GM12878 (cell line): ENCODE measurements around the gene TMEM53. TPM values are rescaled to one million over a fixed set of nuclear protein-coding genes. Genes with fewer than 3 reads are reported as not detected.

Experiments used
- BCL11A ChIP-seq: IDR thresholded peaks from 2 replicates; pipeline ENCODE4 v1.6.1; 2011; ENCODE audit warnings: low read depth, low read length
- CBFB ChIP-seq: IDR thresholded peaks from 2 replicates; pipeline ENCODE4 v1.6.1; 2016; ENCODE audit warnings: antibody characterized with exemption, low read depth
- CHD4 ChIP-seq: fragments of 200-600 bp; sonication (generic); IDR thresholded peaks from 2 replicates; pipeline ENCODE4 v1.6.1; 2016; ENCODE audit warnings: mild to moderate bottlenecking
- CREB1 ChIP-seq: IDR thresholded peaks from 2 replicates; pipeline ENCODE4 v1.6.1; 2012; ENCODE audit warnings: low read depth, mild to moderate bottlenecking, inconsistent platforms
- ELK1 ChIP-seq: IDR thresholded peaks from 2 replicates; pipeline ENCODE4 v1.6.1; 2012; ENCODE audit warnings: low read depth, low read length, improper control_type of control experiment
- ETV6 ChIP-seq, 2 experiments: fragments of 450-650 bp in 1 of 2; IDR thresholded peaks in 1 of 2; conservative IDR thresholded peaks in 1 of 2; 2 replicates each; pipeline ENCODE4 v1.6.1; 2014; ENCODE audit warnings: antibody characterized with exemption in 1 of 2, borderline replicate concordance in 1 of 2, low read depth in 1 of 2, mild to moderate bottlenecking in 1 of 2, moderate library complexity in 1 of 2
- FOXM1 ChIP-seq: IDR thresholded peaks from 2 replicates; pipeline ENCODE4 v1.6.1; 2012; ENCODE audit warnings: low read depth, mild to moderate bottlenecking, inconsistent platforms, low read length, moderate library complexity
- HDAC6 ChIP-seq: fragments of 200-600 bp; sonication (generic); IDR thresholded peaks from one replicate; pipeline ENCODE4 v1.8.0; 2017; ENCODE audit warnings: antibody characterized with exemption; ENCODE audit not compliant: unreplicated experiment
- IRF5 ChIP-seq: fragments of 450-650 bp; IDR thresholded peaks from 2 replicates; pipeline ENCODE4 v1.6.1; 2017; ENCODE audit warnings: borderline replicate concordance
- MEF2B ChIP-seq: fragments of 450-650 bp; IDR thresholded peaks from 2 replicates; pipeline ENCODE4 v1.6.1; 2018; ENCODE audit warnings: mild to moderate bottlenecking, moderate library complexity; ENCODE audit not compliant: partially characterized antibody, poor library complexity, severe bottlenecking
- MXI1 ChIP-seq: fragments of 150-350 bp; IDR thresholded peaks from 2 replicates; pipeline ENCODE4 v1.6.1; 2011; ENCODE audit warnings: low read depth, mild to moderate bottlenecking, inconsistent platforms, low read length, improper control_type of control experiment
- NFXL1 ChIP-seq: fragments of 450-650 bp; IDR thresholded peaks from 2 replicates; pipeline ENCODE4 v1.6.1; 2017; ENCODE audit warnings: antibody characterized with exemption, mild to moderate bottlenecking, borderline replicate concordance
- PML ChIP-seq: IDR thresholded peaks from 2 replicates; pipeline ENCODE4 v1.6.1; 2012; ENCODE audit warnings: low read length, inconsistent platforms
- POLR2AphosphoS2 ChIP-seq: IDR thresholded peaks from 2 replicates; pipeline ENCODE4 v1.6.1; 2011; ENCODE audit warnings: low read depth, mild to moderate bottlenecking, low read length, improper control_type of control experiment, moderate library complexity
- RAD51 ChIP-seq: fragments of 450-650 bp; IDR thresholded peaks from 2 replicates; pipeline ENCODE4 v1.6.1; 2016; ENCODE audit warnings: moderate library complexity, mild to moderate bottlenecking, inconsistent platforms
- REST ChIP-seq: IDR thresholded peaks from 2 replicates; pipeline ENCODE4 v1.6.1; 2012; ENCODE audit warnings: mild to moderate bottlenecking, low read depth, low read length
- SIX5 ChIP-seq: IDR thresholded peaks from 2 replicates; pipeline ENCODE4 v1.6.1; 2011; ENCODE audit warnings: mild to moderate bottlenecking, low read depth, low read length, moderate library complexity; ENCODE audit not compliant: severe bottlenecking
- SP1 ChIP-seq: IDR thresholded peaks from one replicate; pipeline ENCODE4 v1.6.1; 2011; ENCODE audit warnings: low read depth, low read length
- SRF ChIP-seq, 2 experiments: IDR thresholded peaks; 2 replicates each; pipeline ENCODE4 v1.6.1; 2011; ENCODE audit warnings: low read depth in 2 of 2, low read length in 2 of 2, mild to moderate bottlenecking in 1 of 2, moderate library complexity in 1 of 2
- TBL1XR1 ChIP-seq: IDR thresholded peaks from 2 replicates; pipeline ENCODE4 v1.6.1; 2012; ENCODE audit warnings: low read depth, low read length, improper control_type of control experiment
- USF2 ChIP-seq: IDR thresholded peaks from 2 replicates; pipeline ENCODE4 v1.6.1; 2011; ENCODE audit warnings: low read depth, low read length, improper control_type of control experiment, borderline replicate concordance
- YBX1 ChIP-seq: fragments of 450-650 bp; IDR thresholded peaks from 2 replicates; pipeline ENCODE4 v1.6.1; 2016; ENCODE audit warnings: antibody characterized with exemption
- YY1 ChIP-seq: IDR thresholded peaks from 2 replicates; pipeline ENCODE4 v1.6.1; 2011; ENCODE audit warnings: low read depth, mild to moderate bottlenecking, low read length
- polyA plus RNA-seq, 11 experiments: library from polyadenylated mRNA; depleted of rRNA in 4 of 11; unstranded in 6 of 11; stranded (reverse) in 5 of 11; fragments of >200 nt; fragmentation: Nextera tagmentation in 4 of 11; fragmentation: Illumina TruSeq in 1 of 11; extraction: Ambion mirVana in 4 of 11; extraction: Trizol in 1 of 11; gene quantifications; 1 replicate in 1 of 11; 2 replicates in 10 of 11; pipeline versions ENCODE4 v1.2.1 to v1.2.3, GENCODE V29; 2011 to 2016; ENCODE audit warnings: inconsistent platforms in 2 of 11, missing spikeins in 2 of 11, low read depth in 1 of 11
- total RNA-seq, 4 experiments: library from RNA; depleted of rRNA in 3 of 4; stranded (reverse); fragments of >200 nt in 3 of 4; fragmentation: Illumina TruSeq in 1 of 4; extraction: Trizol in 1 of 4; gene quantifications; 2 replicates each; pipeline versions ENCODE4 v1.2.1 to v1.2.3, GENCODE V29; 2013 to 2021

The TMEM53 gene
- total and polyA plus RNA-seq, 10 of the 15 experiments (the other 5 are each of a cell fraction or from before 2014, with no cell fraction given): 3.1 to 23.9 (median 11.1) TPM

- no peak for TF ChIP-seq ELK1
- no peak for TF ChIP-seq TBL1XR1
- no peak for TF ChIP-seq IRF5
- no peak for TF ChIP-seq NFXL1
- TF ChIP-seq YY1: peak; percentile 83
- TF ChIP-seq FOXM1: no peak
- TF ChIP-seq PML: no peak
- no peak for TF ChIP-seq MXI1
- TF ChIP-seq SIX5: no peak
- no peak for TF ChIP-seq USF2
- no peak for TF ChIP-seq RAD51
- TF ChIP-seq POLR2AphosphoS2: no peak
- TF ChIP-seq ETV6 (conservative IDR thresholded peaks at IDR 0.05 in 1 of 2, IDR thresholded peaks at IDR 0.05 in 1 of 2; ENCODE audit: borderline replicate concordance in 1 of 2, low read depth in 1 of 2): peak in 1 of 2 experiments; percentile 74; a peak in 2 of 4 replicates
- TF ChIP-seq SRF (IDR thresholded peaks at IDR 0.05; ENCODE audit: low read depth in 2 of 2, low read length in 2 of 2): 0 out of 4 replicates have a peak, but pooled peaks of 1 of the 2 experiments have one; percentile 37
- no peak for TF ChIP-seq REST
- peak; percentile 92 for TF ChIP-seq CBFB
- 0 out of 2 replicates have a peak, but pooled peaks have one; percentile 42 for TF ChIP-seq CREB1
- TF ChIP-seq CHD4: no peak
- TF ChIP-seq BCL11A: peak; percentile 51; the same call in 1 of the 2 replicates
- no peak for TF ChIP-seq SP1
- TF ChIP-seq YBX1: no peak
- TF ChIP-seq MEF2B: no peak
- TF ChIP-seq HDAC6: no peak
These were observed 1.9 kb downstream of the TMEM53 start (continued) for GRCh38 chr1:44672254-44672955.
